ENCODE measurements around the gene MYBPC2. TPM values are rescaled to one million over a fixed set of nuclear protein-coding genes. Genes with fewer than 3 reads are reported as not detected.

The MYBPC2 gene
- polyA plus RNA-seq, 4 donors = 0.27 to 0.49 TPM; not detected in 2

GRCh38 chr19:50475101-50475568 lies 42.4 kb downstream of the MYBPC2 start:
- whole genome bisulfite sequencing, 3 donors = 72 to 79% (median 74%) methylated on average over 12 of the region's 12 CpGs
- H3K9me3 ChIP-seq (ENCODE audit: control insufficient read depth in 2 of 2, insufficient read depth in 1 of 2, low read depth in 1 of 2, low read length in 1 of 2) = peaks cover 0 to 20% of the 10 kb centered on the region in 2 donors
- no peaks in the 10 kb centered on the region for H3K27me3 ChIP-seq (ENCODE audit: control insufficient read depth in 3 of 3, insufficient read depth in 3 of 3, low read length in 3 of 3)
- no peak for FAIRE-seq
- no peak for DNase-seq
- H3K4me1 ChIP-seq (ENCODE audit: control insufficient read depth in 3 of 3, insufficient read depth in 2 of 3, low read depth in 1 of 3, low read length in 2 of 3) = peaks cover 5 to 7% (median 6%) of the 10 kb centered on the region in 3 donors
- H3K27ac ChIP-seq (ENCODE audit: low read depth in 1 of 3, low read length in 2 of 3) = no peak overlapping the region
- peaks cover 0 to 25% (median 4%) of the 10 kb centered on the region in 3 donors for H3K36me3 ChIP-seq (ENCODE audit: control insufficient read depth in 3 of 3, insufficient read depth in 2 of 3, low read depth in 1 of 3, low read length in 3 of 3)
- H3K4me3 ChIP-seq (ENCODE audit: low read depth in 1 of 3, low read length in 3 of 3) = no peak overlapping the region

GRCh38 chr19:50475736-50476223 lies 43.1 kb downstream of the MYBPC2 start:
- FAIRE-seq (no peak), DNase-seq (no peak)
- WGBS, 3 donors = 72 to 80% (median 72%) methylated on average over 26 to 29 of the region's 29 CpGs
- peaks cover 5 to 7% (median 6%) of the 10 kb centered on the region in 3 donors for H3K4me1 ChIP-seq (ENCODE audit: control insufficient read depth in 3 of 3, insufficient read depth in 2 of 3, low read depth in 1 of 3, low read length in 2 of 3)
- H3K36me3 ChIP-seq (ENCODE audit: control insufficient read depth in 3 of 3, insufficient read depth in 2 of 3, low read depth in 1 of 3, low read length in 3 of 3) = peaks cover 0 to 31% (median 4%) of the 10 kb centered on the region in 3 donors
- H3K4me3 ChIP-seq (ENCODE audit: low read depth in 1 of 3, low read length in 3 of 3) = peak overlapping the region in 2 of 3 donors; percentile 91 to 99
- H3K27ac ChIP-seq (ENCODE audit: low read depth in 1 of 3, low read length in 2 of 3) = peak overlapping the region in 2 of 3 donors; percentile 82 to 96
- peaks cover 0 to 20% of the 10 kb centered on the region in 2 donors for H3K9me3 ChIP-seq (ENCODE audit: control insufficient read depth in 2 of 2, insufficient read depth in 1 of 2, low read depth in 1 of 2, low read length in 1 of 2)
- no peaks in the 10 kb centered on the region for H3K27me3 ChIP-seq (ENCODE audit: control insufficient read depth in 3 of 3, insufficient read depth in 3 of 3, low read length in 3 of 3)

- DNase-seq (peak; percentile 93 to 97), FAIRE-seq (no peak)
- Histone ChIP-seq H3K4me3 (ENCODE audit: low read depth in 1 of 3, low read length in 3 of 3) (peak within 1 kb of the TSS; percentile 82 to 99 (median 91)), H3K36me3 (ENCODE audit: control insufficient read depth in 3 of 3, insufficient read depth in 2 of 3, low read depth in 1 of 3, low read length in 3 of 3) (peaks cover 0 to 37% (median 4%) of the 10 kb centered on the region in 3 donors), H3K4me1 (ENCODE audit: control insufficient read depth in 3 of 3, insufficient read depth in 2 of 3, low read depth in 1 of 3, low read length in 2 of 3) (peaks cover 5 to 7% (median 6%) of the 10 kb centered on the region in 3 donors), H3K27me3 (ENCODE audit: control insufficient read depth in 3 of 3, insufficient read depth in 3 of 3, low read length in 3 of 3) (no peaks in the 10 kb centered on the region), H3K27ac (ENCODE audit: low read depth in 1 of 3, low read length in 2 of 3) (peak within 1 kb of the TSS; percentile 81 to 96 (median 82)), H3K9me3 (ENCODE audit: control insufficient read depth in 2 of 2, insufficient read depth in 1 of 2, low read depth in 1 of 2, low read length in 1 of 2) (peaks cover 0 to 20% of the 10 kb centered on the region in 2 donors)
- 1 to 2% (median 1%) methylated on average over 48 to 58 of the region's 58 CpGs for WGBS, 3 donors
These were observed 43.7 kb downstream of the MYBPC2 start, which contains the start of the genes EMC10 and GARIN5A for GRCh38 chr19:50476224-50476906. Gene EMC10 (plus strand): TSS chr19:50476507. CDS start chr19:50476545, 38 bp downstream. Gene GARIN5A (minus strand): TSS chr19:50476848. CDS start chr19:50476388, 460 bp downstream.

GRCh38 chr19:50476907-50477238 lies 44.2 kb downstream of the MYBPC2 start:
- Histone ChIP-seq H3K36me3 (ENCODE audit: control insufficient read depth in 3 of 3, insufficient read depth in 2 of 3, low read depth in 1 of 3, low read length in 3 of 3) (peaks cover 0 to 42% (median 4%) of the 10 kb centered on the region in 3 donors), H3K27me3 (ENCODE audit: control insufficient read depth in 3 of 3, insufficient read depth in 3 of 3, low read length in 3 of 3) (no peaks in the 10 kb centered on the region), H3K27ac (ENCODE audit: low read depth in 1 of 3, low read length in 2 of 3) (peak overlapping the region in 2 of 3 donors; percentile 82 to 96), H3K4me3 (ENCODE audit: low read depth in 1 of 3, low read length in 3 of 3) (peak overlapping the region; percentile 82 to 99 (median 91)), H3K4me1 (ENCODE audit: control insufficient read depth in 3 of 3, insufficient read depth in 2 of 3, low read depth in 1 of 3, low read length in 2 of 3) (peaks cover 5 to 7% (median 6%) of the 10 kb centered on the region in 3 donors), H3K9me3 (ENCODE audit: control insufficient read depth in 2 of 2, insufficient read depth in 1 of 2, low read depth in 1 of 2, low read length in 1 of 2) (peaks cover 0 to 20% of the 10 kb centered on the region in 2 donors)
- FAIRE-seq (no peak), DNase-seq (no peak)
- 12 to 16% (median 15%) methylated on average over 19 to 20 of the region's 20 CpGs for WGBS, 3 donors

GRCh38 chr19:50477751-50478515 lies 45.2 kb downstream of the MYBPC2 start:
- DNase-seq (no peak), FAIRE-seq (no peak)
- H3K27me3 ChIP-seq (ENCODE audit: control insufficient read depth in 3 of 3, insufficient read depth in 3 of 3, low read length in 3 of 3) = no peaks in the 10 kb centered on the region
- H3K27ac ChIP-seq (ENCODE audit: low read depth in 1 of 3, low read length in 2 of 3) = no peak overlapping the region
- 95 to 96% (median 95%) methylated on average over 17 of the region's 17 CpGs for WGBS, 3 donors
- peaks cover 0 to 52% (median 4%) of the 10 kb centered on the region in 3 donors for H3K36me3 ChIP-seq (ENCODE audit: control insufficient read depth in 3 of 3, insufficient read depth in 2 of 3, low read depth in 1 of 3, low read length in 3 of 3)
- H3K4me3 ChIP-seq (ENCODE audit: low read depth in 1 of 3, low read length in 3 of 3) = no peak overlapping the region
- H3K9me3 ChIP-seq (ENCODE audit: control insufficient read depth in 2 of 2, insufficient read depth in 1 of 2, low read depth in 1 of 2, low read length in 1 of 2) = peaks cover 0 to 20% of the 10 kb centered on the region in 2 donors
- peaks cover 5 to 7% (median 6%) of the 10 kb centered on the region in 3 donors for H3K4me1 ChIP-seq (ENCODE audit: control insufficient read depth in 3 of 3, insufficient read depth in 2 of 3, low read depth in 1 of 3, low read length in 2 of 3)

GRCh38 chr19:50478901-50479715 lies 46.4 kb downstream of the MYBPC2 start:
- FAIRE-seq (no peak), DNase-seq (no peak)
- H3K27ac ChIP-seq (ENCODE audit: low read depth in 1 of 3, low read length in 2 of 3) = no peak overlapping the region
- peaks cover 5 to 7% (median 6%) of the 10 kb centered on the region in 3 donors for H3K4me1 ChIP-seq (ENCODE audit: control insufficient read depth in 3 of 3, insufficient read depth in 2 of 3, low read depth in 1 of 3, low read length in 2 of 3)
- WGBS, 3 donors = 87 to 97% (median 94%) methylated on average over 18 to 19 of the region's 19 CpGs
- peaks cover 0 to 57% (median 4%) of the 10 kb centered on the region in 3 donors for H3K36me3 ChIP-seq (ENCODE audit: control insufficient read depth in 3 of 3, insufficient read depth in 2 of 3, low read depth in 1 of 3, low read length in 3 of 3)
- no peaks in the 10 kb centered on the region for H3K27me3 ChIP-seq (ENCODE audit: control insufficient read depth in 3 of 3, insufficient read depth in 3 of 3, low read length in 3 of 3)
- no peak overlapping the region for H3K4me3 ChIP-seq (ENCODE audit: low read depth in 1 of 3, low read length in 3 of 3)
- H3K9me3 ChIP-seq (ENCODE audit: control insufficient read depth in 2 of 2, insufficient read depth in 1 of 2, low read depth in 1 of 2, low read length in 1 of 2) = peaks cover 0 to 20% of the 10 kb centered on the region in 2 donors

GRCh38 chr19:50479761-50480251 lies 47.1 kb downstream of the MYBPC2 start:
- no peak for DNase-seq
- Histone ChIP-seq H3K27me3 (ENCODE audit: control insufficient read depth in 3 of 3, insufficient read depth in 3 of 3, low read length in 3 of 3) (no peaks in the 10 kb centered on the region), H3K9me3 (ENCODE audit: control insufficient read depth in 2 of 2, insufficient read depth in 1 of 2, low read depth in 1 of 2, low read length in 1 of 2) (peaks cover 0 to 20% of the 10 kb centered on the region in 2 donors), H3K27ac (ENCODE audit: low read depth in 1 of 3, low read length in 2 of 3) (no peak overlapping the region), H3K4me3 (ENCODE audit: low read depth in 1 of 3, low read length in 3 of 3) (no peak overlapping the region), H3K36me3 (ENCODE audit: control insufficient read depth in 3 of 3, insufficient read depth in 2 of 3, low read depth in 1 of 3, low read length in 3 of 3) (peaks cover 0 to 60% (median 4%) of the 10 kb centered on the region in 3 donors), H3K4me1 (ENCODE audit: control insufficient read depth in 3 of 3, insufficient read depth in 2 of 3, low read depth in 1 of 3, low read length in 2 of 3) (peaks cover 5 to 7% (median 6%) of the 10 kb centered on the region in 3 donors)
- no peak for FAIRE-seq
- 93 to 97% (median 96%) methylated on average over 14 to 16 of the region's 16 CpGs for WGBS, 3 donors
